K562 (cell line): ENCODE measurements around the gene RASL12. TPM values are rescaled to one million over a fixed set of nuclear protein-coding genes. Genes with fewer than 3 reads are reported as not detected.

Experiments used
- ATAC-seq: fragments of 200-7000 bp; cut with Tn5 transposase; 3 replicates; pipeline ENCODE4 v1.9.1; 2020; ENCODE audit warnings: moderate library complexity
- BruUV-seq: library from RNA; stranded (reverse); fragments of 400-500 nt; replicated peaks from 2 replicates; lab custom pipeline; 2021; lab: Mats Ljungman, UMichigan
- CTCF ChIA-PET: fragments of 300-600 bp; formaldehyde crosslinking; extraction: SDS; loops from one replicate; lab custom pipeline; 2021; ENCODE audit warnings: low intra/inter-chr PET ratio; lab: Yijun Ruan, JAX
- POLR2A ChIA-PET: fragments of 300-600, 350-650 bp; sonication (Branson Sonifier 250); formaldehyde crosslinking; extraction: SDS; loops from one replicate; lab custom pipeline; 2021; ENCODE audit warnings: antibody characterized with exemption, inconsistent platforms; lab: Yijun Ruan, JAX
- DNase-seq, 4 experiments: peaks; one replicate each; pipeline versions ENCODE4 v3.0.0 to v3.0.0-alpha.2; 2011 to 2018; ENCODE audit warnings: low spot score in 3 of 4, mixed read lengths in 3 of 4; ENCODE audit errors: extremely low read depth in 1 of 4
- FAIRE-seq: peaks from 2 replicates; lab custom pipeline; 2011; peaks lifted over from hg19 to GRCh38; lab: Jason Lieb, UNC
- H2AFZ ChIP-seq: 2 replicates; pipeline ENCODE4 v1.6.0; 2011; ENCODE audit warnings: low read depth, low read length, control low read depth, inconsistent platforms
- H3K27ac ChIP-seq: fragments of 200-600 bp; 3 replicates; pipeline ENCODE4 v1.8.0; 2011; ENCODE audit warnings: low read depth, mild to moderate bottlenecking, control low read depth, inconsistent platforms, low read length, moderate library complexity, mixed read lengths; ENCODE audit errors: extremely low read depth
- H3K27me3 ChIP-seq, 2 experiments: fragments of 300-600 bp in 1 of 2; 2 replicates in 1 of 2; 3 replicates in 1 of 2; pipeline versions ENCODE4 v1.6.0 to v1.8.0; 2011; ENCODE audit warnings: inconsistent platforms in 2 of 2, low read length in 2 of 2, mild to moderate bottlenecking in 1 of 2, mixed read lengths in 1 of 2, moderate library complexity in 1 of 2; ENCODE audit not compliant: control insufficient read depth in 2 of 2, insufficient read depth in 2 of 2
- H3K36me3 ChIP-seq: fragments of 300-600 bp; 3 replicates; pipeline ENCODE4 v1.8.0; 2011; ENCODE audit warnings: mild to moderate bottlenecking, low read length, inconsistent platforms; ENCODE audit not compliant: control insufficient read depth, insufficient read depth
- H3K4me1 ChIP-seq, 2 experiments: fragments of 200-600 bp in 1 of 2; replicated peaks in 1 of 2; 2 replicates in 1 of 2; 3 replicates in 1 of 2; pipeline versions ENCODE4 v1.5.1 to v1.8.0; 2011; ENCODE audit warnings: inconsistent platforms in 2 of 2, low read length in 2 of 2, mild to moderate bottlenecking in 1 of 2, mixed read lengths in 1 of 2, moderate library complexity in 1 of 2; ENCODE audit not compliant: control insufficient read depth in 2 of 2, insufficient read depth in 2 of 2
- H3K4me2 ChIP-seq: 2 replicates; pipeline ENCODE4 v1.6.1; 2011; ENCODE audit warnings: low read length, control low read depth, inconsistent platforms, mixed read lengths; ENCODE audit not compliant: insufficient read depth
- H3K4me3 ChIP-seq: fragments of 200-600 bp; sonication (generic), shearing (Covaris generic); 2 replicates; pipeline ENCODE4 v1.5.1; 2016; ENCODE audit warnings: control low read depth, inconsistent platforms
- H3K79me2 ChIP-seq: fragments of 200-600 bp; 3 replicates; pipeline ENCODE4 v1.8.0; 2011; ENCODE audit warnings: low read length, inconsistent platforms; ENCODE audit not compliant: control insufficient read depth, insufficient read depth
- H3K9ac ChIP-seq, 2 experiments: 2 replicates each; pipeline versions ENCODE4 v1.6.0 to v1.6.1; 2011; ENCODE audit warnings: low read depth in 2 of 2, low read length in 2 of 2, control low read depth in 1 of 2, inconsistent platforms in 1 of 2, mild to moderate bottlenecking in 1 of 2, mixed read lengths in 1 of 2; ENCODE audit not compliant: insufficient read depth in 1 of 2
- H3K9me1 ChIP-seq: one replicate; pipeline ENCODE4 v1.6.0; 2011; ENCODE audit warnings: inconsistent platforms, mild to moderate bottlenecking, low read length, moderate library complexity; ENCODE audit not compliant: control insufficient read depth, insufficient read depth
- H3K9me3 ChIP-seq: replicated peaks from 2 replicates; pipeline ENCODE4 v1.5.1; 2011; ENCODE audit warnings: low read depth, low read length, inconsistent platforms; ENCODE audit not compliant: control insufficient read depth, insufficient read depth
- H4K20me1 ChIP-seq: replicated peaks from 2 replicates; pipeline ENCODE4 v1.6.1; 2011; ENCODE audit warnings: low read length, inconsistent platforms, mixed read lengths; ENCODE audit not compliant: control insufficient read depth, insufficient read depth
- CHD2 ChIP-seq: IDR thresholded peaks from 2 replicates; pipeline ENCODE4 v1.6.1; 2011; ENCODE audit warnings: low read depth, low read length
- KHSRP ChIP-seq: fragments of 450-650 bp; IDR thresholded peaks from 2 replicates; pipeline ENCODE4 v1.6.1; 2017
- MAFF ChIP-seq: IDR thresholded peaks from 2 replicates; pipeline ENCODE4 v1.6.1; 2012; ENCODE audit warnings: low read length, improper control_type of control experiment
- MAFK ChIP-seq: IDR thresholded peaks from 2 replicates; pipeline ENCODE4 v1.6.1; 2011; ENCODE audit warnings: low read length, improper control_type of control experiment
- MCM2 ChIP-seq: fragments of 450-650 bp; IDR thresholded peaks from 2 replicates; pipeline ENCODE4 v1.6.1; 2017; ENCODE audit warnings: low read depth, mild to moderate bottlenecking
- NCOA4 ChIP-seq: fragments of 450-650 bp; IDR thresholded peaks from 2 replicates; pipeline ENCODE4 v1.6.1; 2018; ENCODE audit warnings: mild to moderate bottlenecking; ENCODE audit not compliant: partially characterized antibody
- PHF20 ChIP-seq: fragments of 450-650 bp; IDR thresholded peaks from 2 replicates; pipeline ENCODE4 v1.6.1; 2018; ENCODE audit not compliant: partially characterized antibody
- SOX6 ChIP-seq: fragments of 450-650 bp; IDR thresholded peaks from 2 replicates; pipeline ENCODE4 v1.6.1; 2014; ENCODE audit warnings: mild to moderate bottlenecking
- SREBF1 ChIP-seq: fragments of 150-350 bp; IDR thresholded peaks from 2 replicates; pipeline ENCODE4 v1.6.1; 2014; ENCODE audit warnings: antibody characterized with exemption, low read depth, low read length, borderline replicate concordance
- ZBTB40 ChIP-seq, 2 experiments: fragments of 450-650 bp in 1 of 2; sonication (generic) in 1 of 2; formaldehyde crosslinking in 1 of 2; IDR thresholded peaks; 2 replicates each; pipeline versions ENCODE4 v1.7.1 to v1.9.0; 2016 to 2022; ENCODE audit warnings: inconsistent platforms in 1 of 2, mild to moderate bottlenecking in 1 of 2, missing genetic modification reagents in 1 of 2
- ZC3H4 ChIP-seq: sonication (generic); formaldehyde crosslinking; IDR thresholded peaks from 2 replicates; pipeline ENCODE4 v1.9.0; 2021; ENCODE audit warnings: missing genetic modification reagents, borderline replicate concordance
- ZFP91 ChIP-seq: sonication (generic); formaldehyde crosslinking; IDR thresholded peaks from 2 replicates; pipeline ENCODE4 v1.8.0; 2022; ENCODE audit warnings: mild to moderate bottlenecking, missing genetic modification reagents
- WGBS: fragments of 100-300 bp; shearing (Covaris generic); methylation state at CpG from one replicate; pipeline ENCODE4 v1.1.6; 2016; ENCODE audit warnings: low coverage, mixed read lengths; ENCODE audit not compliant: insufficient coverage; ENCODE audit errors: missing lambda C conversion rate; 5-methylcytosine and 5-hydroxymethylcytosine counted together
- in situ Hi-C: fragments of 300-500 bp; cut with MboI; formaldehyde crosslinking; loops from 4 replicates; pipeline ENCODE4 v1.15.0; 2018; ENCODE audit warnings: inconsistent platforms, mixed read lengths
- intact Hi-C: fragments of 100-400 bp; cut with micrococcal nuclease; formaldehyde crosslinking; loops from 2 replicates; pipeline ENCODE4 v1.14.2; 2022
- polyA plus RNA-seq, 8 experiments: library from polyadenylated mRNA; depleted of rRNA in 4 of 8; stranded (reverse) in 5 of 8; unstranded in 3 of 8; fragments of >200 nt; fragmentation: Nextera tagmentation in 2 of 8; fragmentation: Illumina TruSeq in 1 of 8; extraction: Ambion mirVana in 2 of 8; extraction: Trizol in 1 of 8; gene quantifications; 2 replicates each; pipeline versions ENCODE4 v1.2.1 to v1.2.3, GENCODE V29; 2011 to 2014; ENCODE audit warnings: inconsistent platforms in 1 of 8, missing spikeins in 1 of 8
- total RNA-seq, 7 experiments: library from RNA; depleted of rRNA in 6 of 7; stranded (reverse); fragments of >200 nt in 6 of 7; fragmentation: Illumina TruSeq in 2 of 7; extraction: Trizol in 2 of 7; gene quantifications; 2 replicates each; pipeline versions ENCODE4 v1.2.1 to v1.2.3, GENCODE V29; 2011 to 2021; ENCODE audit warnings: low replicate concordance in 1 of 7

The RASL12 gene
- total and polyA plus RNA-seq, 9 of the 15 experiments (the other 6 are each of a cell fraction or from before 2014, with no cell fraction given) = not detected

- CTCF ChIA-PET = no interaction called here
- Histone ChIP-seq H4K20me1 (no peaks in the 10 kb centered on the region; the same call in 1 of the 2 replicates), H3K27ac (no peak overlapping the region), H3K36me3 (peaks cover 57% of the 10 kb centered on the region), H3K4me1 (peaks cover 0 to 4% of the 10 kb centered on the region in 2 experiments; a peak in 1 of 5 replicates), H3K9me3 (no peaks in the 10 kb centered on the region), H3K79me2 (no peaks in the 10 kb centered on the region), H3K9me1 (no peaks in the 10 kb centered on the region), H3K27me3 (no peaks in the 10 kb centered on the region), H3K9ac (no peak overlapping the region), H3K4me2 (no peak overlapping the region), H2AFZ (no peak overlapping the region), H3K4me3 (no peak overlapping the region)
- BruUV-seq = no TSS peak
- WGBS = 71% methylated on average over 5 of the region's 5 CpGs
- ATAC-seq (no peak), FAIRE-seq (peak; percentile 26), DNase-seq (no peak)
- POLR2A ChIA-PET = no interaction called here
- in situ Hi-C loops = no loop called here
- intact Hi-C loops = no loop called here
- TF ChIP-seq NCOA4 = no peak
- TF ChIP-seq ZFP91 (CRISPR knock-in tag) = no peak
- TF ChIP-seq MCM2 = no peak
- no peak for TF ChIP-seq PHF20
- TF ChIP-seq ZC3H4 (CRISPR knock-in tag) = no peak
- no peak for TF ChIP-seq KHSRP
- no peak for TF ChIP-seq MAFF
- no peak for TF ChIP-seq CHD2
- TF ChIP-seq SOX6 = no peak
- TF ChIP-seq ZBTB40 (IDR thresholded peaks at IDR 0.05) = no peak
- no peak for TF ChIP-seq ZBTB40 (CRISPR knock-in tag; IDR thresholded peaks at IDR 0.05)
- TF ChIP-seq SREBF1 = no peak
- TF ChIP-seq MAFK = no peak
Measured at GRCh38 chr15:65115542-65115941, 47.8 kb upstream of the RASL12 start.
